LHCN-M2 (cell line): ENCODE data around the gene CD40LG. TPM values are rescaled to one million over a fixed set of nuclear protein-coding genes. Genes with fewer than 3 reads are reported as not detected.

ENCODE experiments used
- DNase-seq: peaks from one replicate; pipeline ENCODE4 v3.0.0-alpha.2; 2012; ENCODE audit warnings: low read depth
- total RNA-seq: library from RNA; depleted of rRNA; stranded (reverse); fragments of >200 nt; gene quantifications from 2 replicates; pipeline ENCODE4 v1.2.3, GENCODE V29; 2014; rRNA removed

Gene CD40LG
- total RNA-seq, 1 experiment from 2014 or later: not detected

- peak; percentile 42 for DNase-seq
Measured at GRCh38 chrX:136694431-136695087, 46.6 kb downstream of the CD40LG start.

GRCh38 chrX:136697156-136697555 lies 49.2 kb downstream of the CD40LG start:
- no peak for DNase-seq

- DNase-seq: no peak
Measured at GRCh38 chrX:136708348-136708747, 60.4 kb downstream of the CD40LG start.

Other genes starting within 250 kb of the CD40LG start
- not detected in 2 replicates for gene BRS3, start 160.2 kb upstream of the CD40LG start, total RNA-seq
- gene HTATSF1, start 150.6 kb upstream of the CD40LG start, total RNA-seq: 68.9 and 72.8 TPM in 2 replicates
- gene VGLL1, start 115.9 kb upstream of the CD40LG start, total RNA-seq: not detected in 2 replicates
- gene ARHGEF6, start 132.8 kb downstream of the CD40LG start, total RNA-seq: 21.7 and 30.2 TPM in 2 replicates
- 383 and 536 TPM in 2 replicates for gene RBMX, start 232.6 kb downstream of the CD40LG start, total RNA-seq